ENCODE data around the gene SIRT2.

The SIRT2 gene

DNA sequence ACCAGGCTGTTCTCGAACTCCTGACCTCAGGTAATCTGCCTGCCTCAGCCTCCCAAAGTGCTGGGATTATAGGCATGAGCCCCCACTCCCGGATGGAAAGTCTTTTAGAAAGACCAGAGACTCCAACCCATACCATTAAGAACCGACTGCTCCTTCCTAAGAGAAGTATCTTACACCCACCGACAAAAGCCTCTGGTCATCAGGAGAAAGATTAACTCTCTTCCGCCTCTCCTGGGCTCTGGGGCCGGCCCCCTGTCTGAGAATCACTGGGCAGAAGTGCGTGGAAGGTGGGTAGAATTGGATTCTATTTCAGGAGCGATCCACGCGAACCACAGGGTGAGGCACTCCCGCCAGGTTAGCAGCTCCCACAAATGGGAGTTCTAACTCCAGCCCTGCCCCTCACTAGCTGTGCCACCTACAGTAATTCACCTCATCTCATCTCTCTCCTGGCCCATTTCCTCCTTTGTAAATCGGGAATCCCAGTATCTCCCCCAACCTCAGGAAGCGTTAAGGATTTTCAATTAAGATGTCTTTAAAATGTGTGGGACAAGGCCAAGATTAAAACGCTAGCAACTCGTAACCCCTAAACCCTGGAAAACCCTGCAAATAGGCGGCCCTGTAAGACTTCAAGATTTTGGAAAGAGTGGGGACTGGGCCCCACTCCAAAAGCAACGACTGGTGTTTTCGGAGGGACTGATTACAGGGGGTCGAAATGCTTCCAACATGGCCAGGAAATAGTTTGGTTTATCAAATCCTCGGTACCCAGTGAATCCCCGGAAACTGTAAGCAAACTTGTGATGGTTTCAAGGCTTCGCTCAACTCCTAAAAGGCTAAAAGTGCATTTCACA lies 50.9 kb downstream of the SIRT2 start:
- H3K9me3 ChIP-seq: no peaks in the 10 kb centered on the region
- H3K36me3 ChIP-seq: peaks cover 46% of the 10 kb centered on the region
- peaks cover 34 to 35% of the 10 kb centered on the region in 2 experiments for H3K4me1 ChIP-seq (ENCODE audit: control insufficient read depth in 1 of 2, insufficient read depth in 1 of 2, low read depth in 1 of 2, low read length in 1 of 2)
- TF ChIP-seq, protein P1, sequence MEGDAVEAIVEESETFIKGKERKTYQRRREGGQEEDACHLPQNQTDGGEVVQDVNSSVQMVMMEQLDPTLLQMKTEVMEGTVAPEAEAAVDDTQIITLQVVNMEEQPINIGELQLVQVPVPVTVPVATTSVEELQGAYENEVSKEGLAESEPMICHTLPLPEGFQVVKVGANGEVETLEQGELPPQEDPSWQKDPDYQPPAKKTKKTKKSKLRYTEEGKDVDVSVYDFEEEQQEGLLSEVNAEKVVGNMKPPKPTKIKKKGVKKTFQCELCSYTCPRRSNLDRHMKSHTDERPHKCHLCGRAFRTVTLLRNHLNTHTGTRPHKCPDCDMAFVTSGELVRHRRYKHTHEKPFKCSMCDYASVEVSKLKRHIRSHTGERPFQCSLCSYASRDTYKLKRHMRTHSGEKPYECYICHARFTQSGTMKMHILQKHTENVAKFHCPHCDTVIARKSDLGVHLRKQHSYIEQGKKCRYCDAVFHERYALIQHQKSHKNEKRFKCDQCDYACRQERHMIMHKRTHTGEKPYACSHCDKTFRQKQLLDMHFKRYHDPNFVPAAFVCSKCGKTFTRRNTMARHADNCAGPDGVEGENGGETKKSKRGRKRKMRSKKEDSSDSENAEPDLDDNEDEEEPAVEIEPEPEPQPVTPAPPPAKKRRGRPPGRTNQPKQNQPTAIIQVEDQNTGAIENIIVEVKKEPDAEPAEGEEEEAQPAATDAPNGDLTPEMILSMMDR (IDR thresholded peaks at IDR 0.05): no peak
- peak overlapping the region; percentile 80 to 90 for H3K4me3 ChIP-seq (ENCODE audit: low read depth in 1 of 2, low read length in 1 of 2)
- peak overlapping the region; percentile 100 for H3K27ac ChIP-seq
- H3K27me3 ChIP-seq: no peaks in the 10 kb centered on the region

DNA sequence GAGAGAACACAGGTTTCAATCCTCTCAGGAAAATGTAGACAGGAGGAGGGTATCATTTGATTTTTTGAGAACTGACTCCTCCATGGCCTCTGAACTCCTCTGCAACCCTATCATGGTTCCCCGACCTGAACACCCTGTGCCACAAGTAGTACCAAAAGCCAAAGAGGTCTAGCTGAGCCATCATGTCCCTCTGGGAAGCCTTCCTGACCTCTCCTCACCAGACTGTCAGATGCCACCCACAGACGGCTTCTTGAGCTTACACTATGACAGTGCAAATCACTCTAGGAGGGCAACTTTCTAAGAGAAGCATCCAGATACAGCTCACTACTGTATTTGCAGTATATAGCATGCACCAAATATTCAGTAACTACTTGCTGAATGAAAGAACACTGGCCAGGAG lies 53.3 kb downstream of the SIRT2 start:
- Histone ChIP-seq H3K36me3 (peaks cover 70% of the 10 kb centered on the region), H3K27ac (peak overlapping the region; percentile 9), H3K4me1 (ENCODE audit: control insufficient read depth in 1 of 2, insufficient read depth in 1 of 2, low read depth in 1 of 2, low read length in 1 of 2) (peaks cover 20 to 23% of the 10 kb centered on the region in 2 experiments), H3K4me3 (ENCODE audit: low read depth in 1 of 2, low read length in 1 of 2) (no peak overlapping the region), H3K9me3 (no peaks in the 10 kb centered on the region), H3K27me3 (no peaks in the 10 kb centered on the region)
- TF ChIP-seq, protein P1 (IDR thresholded peaks at IDR 0.05): no peak

DNA sequence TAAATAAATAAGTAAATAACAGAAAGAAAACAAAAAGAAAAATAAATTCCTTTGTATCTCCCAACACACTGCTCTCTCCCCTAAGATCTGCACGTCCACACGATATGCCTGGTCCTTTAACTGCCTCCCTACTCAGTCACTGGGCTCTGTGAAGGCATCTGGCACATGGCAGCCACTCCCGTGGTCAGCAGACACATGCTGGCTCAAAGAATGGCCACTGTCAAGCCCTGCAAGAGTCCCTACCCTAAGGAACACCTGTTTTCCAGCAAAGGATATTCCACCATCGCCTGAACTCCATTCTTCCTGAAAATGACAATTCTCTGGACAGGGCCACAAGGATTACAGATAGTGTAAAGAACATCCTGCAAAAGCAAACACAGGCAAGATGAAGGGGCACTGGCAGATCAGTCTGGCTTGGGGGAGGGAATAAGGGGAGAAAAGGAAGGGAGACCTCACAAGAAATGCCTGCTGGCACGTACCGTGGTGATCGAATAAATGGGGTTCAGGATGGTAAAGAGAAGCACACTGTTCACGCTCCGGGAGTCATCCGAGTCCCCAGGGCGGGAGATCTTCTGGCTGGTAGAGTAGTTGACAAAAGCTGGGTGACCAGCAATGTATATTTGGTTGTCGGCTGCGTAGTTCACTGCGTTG lies 53.9 kb downstream of the SIRT2 start:
- Histone ChIP-seq H3K36me3 (peaks cover 76% of the 10 kb centered on the region), H3K4me3 (ENCODE audit: low read depth in 1 of 2, low read length in 1 of 2) (no peak overlapping the region), H3K27me3 (no peaks in the 10 kb centered on the region), H3K4me1 (ENCODE audit: control insufficient read depth in 1 of 2, insufficient read depth in 1 of 2, low read depth in 1 of 2, low read length in 1 of 2) (peaks cover 15 to 18% of the 10 kb centered on the region in 2 experiments), H3K27ac (no peak overlapping the region), H3K9me3 (no peaks in the 10 kb centered on the region)
- TF ChIP-seq, protein P1 (IDR thresholded peaks at IDR 0.05): no peak

DNA sequence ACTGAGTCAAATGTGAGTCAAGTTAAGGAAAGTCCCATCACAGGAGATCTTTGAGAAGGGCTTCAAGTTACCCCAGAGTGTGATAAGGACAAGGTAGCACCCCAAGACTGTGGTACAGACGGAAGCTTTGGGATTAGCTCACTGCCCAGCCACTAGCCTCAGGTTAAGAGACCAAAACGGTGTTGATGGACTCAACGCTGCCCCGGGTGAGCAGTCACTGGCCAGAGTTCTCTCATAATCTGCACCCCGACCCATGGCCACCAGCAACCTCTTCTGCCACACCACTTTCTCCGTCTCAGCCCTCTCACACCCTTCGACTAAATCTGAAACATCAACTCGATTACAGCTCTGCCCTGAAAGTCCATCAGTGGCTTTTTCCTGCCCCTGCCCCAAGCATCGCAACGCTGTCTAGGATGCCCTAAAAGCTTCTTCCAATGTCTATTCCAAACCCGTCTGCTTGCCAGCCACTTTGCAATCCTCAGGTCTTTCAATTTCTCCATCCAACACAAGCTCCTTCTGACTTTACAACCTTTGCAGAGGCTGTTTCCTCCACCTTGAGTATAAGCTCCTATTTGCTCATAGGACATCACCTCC lies 55.2 kb downstream of the SIRT2 start:
- H3K4me3 ChIP-seq (ENCODE audit: low read depth in 1 of 2, low read length in 1 of 2): no peak overlapping the region
- H3K4me1 ChIP-seq (ENCODE audit: control insufficient read depth in 1 of 2, insufficient read depth in 1 of 2, low read depth in 1 of 2, low read length in 1 of 2): peaks cover 15 to 18% of the 10 kb centered on the region in 2 experiments
- TF ChIP-seq, protein P1 (IDR thresholded peaks at IDR 0.05): no peak
- H3K36me3 ChIP-seq: peaks cover 89% of the 10 kb centered on the region
- H3K9me3 ChIP-seq: no peaks in the 10 kb centered on the region
- no peaks in the 10 kb centered on the region for H3K27me3 ChIP-seq
- H3K27ac ChIP-seq: no peak overlapping the region

DNA sequence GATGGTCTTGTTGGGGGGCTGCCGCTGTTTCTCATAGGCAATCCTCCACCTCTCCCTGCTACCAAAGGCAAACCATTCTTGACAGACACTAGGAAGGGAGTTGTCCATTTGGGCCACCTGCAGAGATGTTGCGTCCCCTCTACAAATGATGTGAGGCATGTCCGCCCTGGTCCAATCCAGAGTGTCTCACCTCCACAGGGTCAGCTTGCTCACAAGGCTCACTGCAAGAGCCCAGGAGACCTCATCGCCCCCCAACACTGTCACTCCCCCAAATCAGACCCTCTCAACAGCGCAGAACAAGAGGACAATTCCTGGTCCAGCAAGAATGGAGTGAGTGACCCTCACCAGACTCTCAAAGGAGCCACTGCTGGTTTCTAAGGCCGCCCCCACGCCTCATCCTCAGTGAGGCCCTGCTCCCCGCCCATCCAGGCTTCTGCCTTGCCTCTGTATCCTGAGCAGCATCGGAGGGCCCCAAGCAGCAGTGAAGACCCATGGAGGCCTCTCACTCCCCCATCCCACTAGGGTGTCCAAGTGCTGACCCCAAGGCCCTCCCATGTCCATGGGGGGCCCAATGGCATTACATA lies 56.2 kb downstream of the SIRT2 start:
- Histone ChIP-seq H3K4me1 (ENCODE audit: control insufficient read depth in 1 of 2, insufficient read depth in 1 of 2, low read depth in 1 of 2, low read length in 1 of 2) (peaks cover 5 to 9% of the 10 kb centered on the region in 2 experiments), H3K36me3 (peaks cover 98% of the 10 kb centered on the region), H3K9me3 (no peaks in the 10 kb centered on the region), H3K27me3 (no peaks in the 10 kb centered on the region), H3K4me3 (ENCODE audit: low read depth in 1 of 2, low read length in 1 of 2) (no peak overlapping the region), H3K27ac (no peak overlapping the region)
- TF ChIP-seq, protein P1 (IDR thresholded peaks at IDR 0.05): no peak

All from neutrophil (primary cell).